GM18909 (cell line): ENCODE data around the gene INTS15.
"Not testable (repeated sequence)": the region's sequence is repeated elsewhere in the genome, so short reads cannot be mapped to it uniquely, and the experiment has no call there.

Experiments used
- ATAC-seq: cut with Tn5 transposase; IDR thresholded peaks from one replicate; pipeline ENCODE4 v1.9.1; 2021; ENCODE audit warnings: mild to moderate bottlenecking; ENCODE audit not compliant: unreplicated experiment, poor library complexity

The INTS15 gene

GRCh38 chr7:6576024-6576866 lies 13.6 kb upstream of the INTS15 start:
- no peak for ATAC-seq

- not testable (repeated sequence) for ATAC-seq
Measured at GRCh38 chr7:6576867-6577368, 12.9 kb upstream of the INTS15 start.

- ATAC-seq = peak; percentile 99
Measured at GRCh38 chr7:6577369-6578113, 12.3 kb upstream of the INTS15 start, which contains the start of gene ZDHHC4. ZDHHC4 (plus strand) TSS chr7:6577454; CDS start chr7:6580562, 3,108 bp downstream.

GRCh38 chr7:6578114-6579084 lies 11.4 kb upstream of the INTS15 start:
- ATAC-seq = no peak

GRCh38 chr7:6579446-6579845 lies 10.4 kb upstream of the INTS15 start:
- no peak for ATAC-seq

GRCh38 chr7:6585746-6586432 lies 3.9 kb upstream of the INTS15 start:
- ATAC-seq = not testable (repeated sequence)

- ATAC-seq = no peak
Measured at GRCh38 chr7:6588566-6588965, 1.3 kb upstream of the INTS15 start.

GRCh38 chr7:6589151-6589828 lies 531 bp upstream of the INTS15 start:
- no peak for ATAC-seq

- ATAC-seq = peak; percentile 29
Measured at GRCh38 chr7:6590645-6591110, 857 bp downstream of the INTS15 start.

- ATAC-seq = no peak
Measured at GRCh38 chr7:6600093-6600492, 10.3 kb downstream of the INTS15 start.

- no peak for ATAC-seq
Measured at GRCh38 chr7:6604458-6604857, 14.6 kb downstream of the INTS15 start.

GRCh38 chr7:6606866-6607583 lies 17.2 kb downstream of the INTS15 start:
- ATAC-seq = no peak

- ATAC-seq = no peak
Measured at GRCh38 chr7:6607651-6608051, 17.8 kb downstream of the INTS15 start.

- no peak for ATAC-seq
Measured at GRCh38 chr7:6608081-6608480, 18.3 kb downstream of the INTS15 start.

GRCh38 chr7:6608794-6609193 lies 19.0 kb downstream of the INTS15 start:
- ATAC-seq = no peak

GRCh38 chr7:6612819-6613218 lies 23.0 kb downstream of the INTS15 start:
- no peak for ATAC-seq

- ATAC-seq = no peak
Measured at GRCh38 chr7:6613706-6614105, 23.9 kb downstream of the INTS15 start.
